Panc1 (cell line): Measurements from ENCODE around the gene UNC13C. TPM values are rescaled to one million over a fixed set of nuclear protein-coding genes. Genes with fewer than 3 reads are reported as not detected.

Experiments
- ATAC-seq: fragments of 200-7000 bp; cut with Tn5 transposase; 2 replicates; pipeline ENCODE4 v1.9.1; 2020; ENCODE audit warnings: mild to moderate bottlenecking, moderate library complexity
- BruUV-seq: library from RNA; stranded (reverse); fragments of 400-500 nt; replicated peaks from 2 replicates; lab custom pipeline; 2021; lab: Mats Ljungman, UMichigan
- CTCF ChIA-PET: fragments of 300-600 bp; sonication (Branson Sonifier 250); formaldehyde crosslinking; loops from one replicate; lab custom pipeline; 2022; ENCODE audit warnings: antibody characterized with exemption; lab: Charles Lee
- POLR2A ChIA-PET: fragments of 300-600 bp; sonication (Branson Sonifier 250); formaldehyde crosslinking; loops from one replicate; lab custom pipeline; 2022; ENCODE audit warnings: antibody characterized with exemption; lab: Charles Lee
- DNase-seq: peaks from one replicate; pipeline ENCODE4 v3.0.0-alpha.2; 2010; ENCODE audit warnings: low read depth, low spot score
- H3K27ac ChIP-seq: 2 replicates; pipeline ENCODE4 v1.5.1; 2011; ENCODE audit warnings: mild to moderate bottlenecking, low read length, inconsistent platforms
- H3K27me3 ChIP-seq: fragments of 200-500 bp; sonication (Bioruptor generic); 2 replicates; pipeline ENCODE4 v1.6.0; 2014; ENCODE audit warnings: low read length, inconsistent platforms; ENCODE audit not compliant: control insufficient read depth, insufficient read depth
- H3K36me3 ChIP-seq: fragments of 200-500 bp; sonication (Bioruptor generic); 2 replicates; pipeline ENCODE4 v1.5.1; 2014; ENCODE audit warnings: inconsistent platforms, mild to moderate bottlenecking, low read length, moderate library complexity; ENCODE audit not compliant: control insufficient read depth, insufficient read depth
- H3K4me1 ChIP-seq: 2 replicates; pipeline ENCODE4 v1.5.1; 2011; ENCODE audit warnings: inconsistent platforms, mild to moderate bottlenecking, low read length, moderate library complexity; ENCODE audit not compliant: control insufficient read depth, insufficient read depth
- H3K4me3 ChIP-seq, 2 experiments: 2 replicates each; pipeline ENCODE4 v1.5.1; 2011 to 2012; ENCODE audit warnings: low read depth in 2 of 2, low read length in 2 of 2, mild to moderate bottlenecking in 2 of 2, inconsistent platforms in 1 of 2, moderate library complexity in 1 of 2
- H3K9me3 ChIP-seq: fragments of 200-500 bp; sonication (Bioruptor generic); 2 replicates; pipeline ENCODE4 v1.5.1; 2014; ENCODE audit warnings: low read depth, mild to moderate bottlenecking, inconsistent platforms, low read length, moderate library complexity; ENCODE audit not compliant: control insufficient read depth, insufficient read depth
- POLR2AphosphoS5 ChIP-seq: IDR thresholded peaks from 2 replicates; pipeline ENCODE4 v1.6.1; 2012; ENCODE audit warnings: mild to moderate bottlenecking, low read depth, low read length, moderate library complexity
- SIN3A ChIP-seq: IDR thresholded peaks from 2 replicates; pipeline ENCODE4 v1.6.1; 2012; ENCODE audit warnings: low read depth, mild to moderate bottlenecking, low read length, moderate library complexity, borderline replicate concordance; ENCODE audit not compliant: insufficient read depth
- TCF7L2 ChIP-seq: IDR thresholded peaks from 2 replicates; pipeline ENCODE4 v1.6.1; 2011; ENCODE audit warnings: mild to moderate bottlenecking, low read depth, low read length, inconsistent platforms
- in situ Hi-C: cut with HindIII; loops from 2 replicates; pipeline ENCODE4 v1.10.0; 2016; ENCODE audit warnings: low sequenced_read_pairs, low pct_unique_long_range_greater_than_20kb
- intact Hi-C: fragments of 100-400 bp; cut with micrococcal nuclease; formaldehyde crosslinking; loops from one replicate; pipeline ENCODE4 v1.10.0; 2022; ENCODE audit not compliant: unreplicated experiment
- total RNA-seq: library from RNA; stranded (reverse); gene quantifications from one replicate; pipeline ENCODE4 v1.2.1, GENCODE V29; 2021; ENCODE audit not compliant: unreplicated experiment
- TF ChIP-seq, protein P1 (sequence below): fragments of 450-650 bp; IDR thresholded peaks from 2 replicates; pipeline ENCODE4 v1.5.1; 2017; ENCODE audit warnings: mild to moderate bottlenecking
- TF ChIP-seq, protein P2 (sequence below), 2 experiments: IDR thresholded peaks; 2 replicates each; pipeline ENCODE4 v1.6.1; 2011 to 2012; ENCODE audit warnings: low read depth in 2 of 2, control low read depth in 1 of 2, low read length in 1 of 2, mild to moderate bottlenecking in 1 of 2, moderate library complexity in 1 of 2; ENCODE audit not compliant: insufficient read depth in 1 of 2

Gene UNC13C
- total RNA-seq, 1 experiment from 2014 or later: not detected

DNA sequence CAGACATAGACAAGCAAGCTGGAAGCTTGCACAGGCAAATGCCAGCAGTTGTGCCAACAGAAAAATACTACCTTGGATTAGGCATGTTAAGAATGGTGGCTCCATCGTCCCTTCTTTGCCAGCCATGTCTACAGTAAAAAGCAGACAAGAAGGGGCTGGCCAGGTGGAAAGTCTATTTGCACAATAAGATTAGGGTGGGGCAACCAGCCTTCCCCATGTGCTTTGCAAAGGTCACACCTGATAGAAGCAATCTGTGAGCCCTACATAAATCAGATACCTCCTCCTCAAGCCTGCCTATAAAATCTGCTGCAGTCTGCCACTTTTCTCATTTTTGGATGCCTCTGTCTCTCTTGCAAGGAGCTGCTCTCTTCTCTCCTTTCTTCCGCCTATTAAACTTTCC is 662.6 kb downstream of the UNC13C start:
- intact Hi-C loops: no loop called here
- no peak for TF ChIP-seq POLR2AphosphoS5
- TF ChIP-seq SIN3A: no peak
- TF ChIP-seq TCF7L2: no peak
- TF ChIP-seq, protein P1, sequence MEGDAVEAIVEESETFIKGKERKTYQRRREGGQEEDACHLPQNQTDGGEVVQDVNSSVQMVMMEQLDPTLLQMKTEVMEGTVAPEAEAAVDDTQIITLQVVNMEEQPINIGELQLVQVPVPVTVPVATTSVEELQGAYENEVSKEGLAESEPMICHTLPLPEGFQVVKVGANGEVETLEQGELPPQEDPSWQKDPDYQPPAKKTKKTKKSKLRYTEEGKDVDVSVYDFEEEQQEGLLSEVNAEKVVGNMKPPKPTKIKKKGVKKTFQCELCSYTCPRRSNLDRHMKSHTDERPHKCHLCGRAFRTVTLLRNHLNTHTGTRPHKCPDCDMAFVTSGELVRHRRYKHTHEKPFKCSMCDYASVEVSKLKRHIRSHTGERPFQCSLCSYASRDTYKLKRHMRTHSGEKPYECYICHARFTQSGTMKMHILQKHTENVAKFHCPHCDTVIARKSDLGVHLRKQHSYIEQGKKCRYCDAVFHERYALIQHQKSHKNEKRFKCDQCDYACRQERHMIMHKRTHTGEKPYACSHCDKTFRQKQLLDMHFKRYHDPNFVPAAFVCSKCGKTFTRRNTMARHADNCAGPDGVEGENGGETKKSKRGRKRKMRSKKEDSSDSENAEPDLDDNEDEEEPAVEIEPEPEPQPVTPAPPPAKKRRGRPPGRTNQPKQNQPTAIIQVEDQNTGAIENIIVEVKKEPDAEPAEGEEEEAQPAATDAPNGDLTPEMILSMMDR: no peak
- TF ChIP-seq, protein P2, sequence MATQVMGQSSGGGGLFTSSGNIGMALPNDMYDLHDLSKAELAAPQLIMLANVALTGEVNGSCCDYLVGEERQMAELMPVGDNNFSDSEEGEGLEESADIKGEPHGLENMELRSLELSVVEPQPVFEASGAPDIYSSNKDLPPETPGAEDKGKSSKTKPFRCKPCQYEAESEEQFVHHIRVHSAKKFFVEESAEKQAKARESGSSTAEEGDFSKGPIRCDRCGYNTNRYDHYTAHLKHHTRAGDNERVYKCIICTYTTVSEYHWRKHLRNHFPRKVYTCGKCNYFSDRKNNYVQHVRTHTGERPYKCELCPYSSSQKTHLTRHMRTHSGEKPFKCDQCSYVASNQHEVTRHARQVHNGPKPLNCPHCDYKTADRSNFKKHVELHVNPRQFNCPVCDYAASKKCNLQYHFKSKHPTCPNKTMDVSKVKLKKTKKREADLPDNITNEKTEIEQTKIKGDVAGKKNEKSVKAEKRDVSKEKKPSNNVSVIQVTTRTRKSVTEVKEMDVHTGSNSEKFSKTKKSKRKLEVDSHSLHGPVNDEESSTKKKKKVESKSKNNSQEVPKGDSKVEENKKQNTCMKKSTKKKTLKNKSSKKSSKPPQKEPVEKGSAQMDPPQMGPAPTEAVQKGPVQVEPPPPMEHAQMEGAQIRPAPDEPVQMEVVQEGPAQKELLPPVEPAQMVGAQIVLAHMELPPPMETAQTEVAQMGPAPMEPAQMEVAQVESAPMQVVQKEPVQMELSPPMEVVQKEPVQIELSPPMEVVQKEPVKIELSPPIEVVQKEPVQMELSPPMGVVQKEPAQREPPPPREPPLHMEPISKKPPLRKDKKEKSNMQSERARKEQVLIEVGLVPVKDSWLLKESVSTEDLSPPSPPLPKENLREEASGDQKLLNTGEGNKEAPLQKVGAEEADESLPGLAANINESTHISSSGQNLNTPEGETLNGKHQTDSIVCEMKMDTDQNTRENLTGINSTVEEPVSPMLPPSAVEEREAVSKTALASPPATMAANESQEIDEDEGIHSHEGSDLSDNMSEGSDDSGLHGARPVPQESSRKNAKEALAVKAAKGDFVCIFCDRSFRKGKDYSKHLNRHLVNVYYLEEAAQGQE (IDR thresholded peaks at IDR 0.05; ENCODE audit: insufficient read depth in 1 of 2, low read depth in 2 of 2, low read length in 1 of 2): no peak

DNA sequence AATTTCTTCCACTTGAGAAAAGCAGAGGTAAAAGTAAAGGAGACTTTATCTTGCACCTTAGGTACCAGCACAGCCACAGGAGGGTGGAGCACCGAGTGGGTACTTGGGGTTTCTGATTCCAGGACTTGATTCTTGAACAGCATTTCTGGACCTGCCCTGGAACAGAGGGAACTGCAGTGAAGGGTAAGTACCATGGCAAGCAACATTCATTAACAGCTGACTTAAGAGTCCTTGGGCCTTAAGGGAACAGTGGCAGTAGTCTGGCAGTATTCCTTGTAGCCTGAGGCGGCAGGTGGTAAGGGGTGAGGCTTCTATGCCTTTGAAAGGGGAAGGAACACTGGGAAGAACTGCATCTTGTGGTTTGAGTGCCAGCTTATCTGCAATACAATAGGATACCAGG is 666.6 kb downstream of the UNC13C start:
- CTCF ChIA-PET: no interaction called here
- Histone ChIP-seq H3K36me3 (no peaks in the 10 kb centered on the region), H3K27ac (no peak overlapping the region), H3K27me3 (no peaks in the 10 kb centered on the region), H3K9me3 (no peaks in the 10 kb centered on the region), H3K4me3 (no peak overlapping the region), H3K4me1 (no peaks in the 10 kb centered on the region)
- TF ChIP-seq, protein P1: no peak
- TF ChIP-seq SIN3A: no peak
- TF ChIP-seq, protein P2 (IDR thresholded peaks at IDR 0.05; ENCODE audit: insufficient read depth in 1 of 2, low read depth in 2 of 2, low read length in 1 of 2): no peak
- BruUV-seq: no TSS peak
- POLR2A ChIA-PET: no interaction called here
- no peak for DNase-seq
- intact Hi-C loops (no loop called here), in situ Hi-C loops (no loop called here)
- no peak for ATAC-seq

More for the DNA sequence above, 662.6 kb downstream of the UNC13C start:
- in situ Hi-C loops: no loop called here
- ATAC-seq: no peak
- no peak for DNase-seq
- no peaks in the 10 kb centered on the region for H3K9me3 ChIP-seq
- H3K4me3 ChIP-seq: no peak overlapping the region
- no peaks in the 10 kb centered on the region for H3K4me1 ChIP-seq
- ChIA-PET CTCF (no interaction called here), POLR2A (no interaction called here)
- H3K27ac ChIP-seq: no peak overlapping the region
- no peaks in the 10 kb centered on the region for H3K27me3 ChIP-seq
- BruUV-seq: no TSS peak
- H3K36me3 ChIP-seq: no peaks in the 10 kb centered on the region
